ENCODE measurements around the gene GABARAP. TPM values are rescaled to one million over a fixed set of nuclear protein-coding genes. Genes with fewer than 3 reads are reported as not detected.

Gene GABARAP
- total RNA-seq, 2 donors from 2014 or later, result 431 to 505 TPM

GRCh38 chr17:7262192-7262934, 20.1 kb upstream of the GABARAP start, which contains the start of gene CLDN7:
CLDN7 (minus strand) TSS chr17:7262478; CDS start chr17:7262043, 435 bp downstream.
- DNase-seq (peak; percentile 92 to 96), ATAC-seq (peak; percentile 56)
- intact Hi-C loops (cut with DNase I, micrococcal nuclease), result no loop called here

GRCh38 chr17:7261379-7262191, 19.3 kb upstream of the GABARAP start:
- intact Hi-C loops (cut with DNase I, micrococcal nuclease), result no loop called here
- DNase-seq, result peak in 1 of 2 donors; percentile 35
- no peak for ATAC-seq

GRCh38 chr17:7260651-7261378, 18.6 kb upstream of the GABARAP start:
- peak; percentile 25 for ATAC-seq
- DNase-seq, result peak; percentile 78 to 84
- intact Hi-C loops (cut with DNase I, micrococcal nuclease), result no loop called here

GRCh38 chr17:7260151-7260550, 17.9 kb upstream of the GABARAP start:
- DNase-seq (no peak), ATAC-seq (no peak)
- intact Hi-C loops (cut with DNase I, micrococcal nuclease), result no loop called here

GRCh38 chr17:7259555-7259889, 17.3 kb upstream of the GABARAP start:
- DNase-seq (no peak), ATAC-seq (no peak)
- intact Hi-C loops (cut with DNase I, micrococcal nuclease), result no loop called here

- intact Hi-C loops (cut with DNase I, micrococcal nuclease), result no loop called here
- DNase-seq (peak; percentile 77 to 92), ATAC-seq (peak; percentile 37)
Observed at GRCh38 chr17:7258731-7259554, 16.7 kb upstream of the GABARAP start.

- DNase-seq, result peak in 1 of 2 donors; percentile 35
- intact Hi-C loops (cut with DNase I, micrococcal nuclease), result no loop called here
- ATAC-seq, result no peak
Observed at GRCh38 chr17:7256766-7257456, 14.7 kb upstream of the GABARAP start.

GRCh38 chr17:7254511-7254910, 12.3 kb upstream of the GABARAP start:
- intact Hi-C loops (cut with DNase I, micrococcal nuclease), result no loop called here
- no peak for DNase-seq

GRCh38 chr17:7253082-7253481, 10.8 kb upstream of the GABARAP start:
- ATAC-seq, result no peak
- no peak for DNase-seq
- intact Hi-C loops (cut with DNase I, micrococcal nuclease), result no loop called here

More at GRCh38 chr17:7254511-7254910, 12.3 kb upstream of the GABARAP start:
- no peak for ATAC-seq

GRCh38 chr17:7252176-7253043, 10.2 kb upstream of the GABARAP start, which contains the start of gene ELP5:
ELP5 (plus strand) TSS chr17:7252215; CDS start chr17:7252551, 336 bp downstream.
- DNase-seq (peak; percentile 96 to 97), ATAC-seq (peak; percentile 65)
- intact Hi-C loops (cut with DNase I, micrococcal nuclease), result no loop called here

- intact Hi-C loops (cut with DNase I, micrococcal nuclease), result no loop called here
- ATAC-seq, result peak; percentile 76
Observed at GRCh38 chr17:7251661-7252175, 9.5 kb upstream of the GABARAP start, which contains the start of gene CTDNEP1. CTDNEP1 (minus strand) TSS chr17:7251734; CDS start chr17:7251296, 438 bp downstream.

GRCh38 chr17:7250695-7251627, 8.7 kb upstream of the GABARAP start:
- ATAC-seq (no peak), DNase-seq (peak in 1 of 2 donors; percentile 30)
- intact Hi-C loops (cut with DNase I, micrococcal nuclease), result no loop called here

More at GRCh38 chr17:7251661-7252175, 9.5 kb upstream of the GABARAP start, which contains the start of gene CTDNEP1:
- peak; percentile 97 to 99 for DNase-seq

GRCh38 chr17:7249830-7250229, 7.6 kb upstream of the GABARAP start:
- intact Hi-C loops (cut with DNase I, micrococcal nuclease), result no loop called here
- DNase-seq (no peak), ATAC-seq (no peak)

GRCh38 chr17:7249214-7249613, 7.0 kb upstream of the GABARAP start:
- ATAC-seq, result no peak
- DNase-seq, result no peak
- intact Hi-C loops (cut with DNase I, micrococcal nuclease), result no loop called here

GRCh38 chr17:7248796-7249195, 6.5 kb upstream of the GABARAP start:
- DNase-seq (no peak), ATAC-seq (no peak)
- intact Hi-C loops (cut with DNase I, micrococcal nuclease), result no loop called here

- intact Hi-C loops (cut with DNase I, micrococcal nuclease), result no loop called here
- no peak for ATAC-seq
- no peak for DNase-seq
Observed at GRCh38 chr17:7246779-7247178, 4.5 kb upstream of the GABARAP start.
